ENCODE measurements around the gene HES5. TPM values are rescaled to one million over a fixed set of nuclear protein-coding genes. Genes with fewer than 3 reads are reported as not detected.

Gene HES5
- total and polyA plus RNA-seq, 2 of the 13 experiments (the other 11 are each of a cell fraction or from before 2014, with no cell fraction given), result not detected

- TF ChIP-seq ZBTB38 (CRISPR knock-in tag; IDR thresholded peaks at IDR 0.05), result peak; percentile 26; the same call in 1 of the 2 replicates
- no peak for TF ChIP-seq KIAA2018 (CRISPR knock-in tag; IDR thresholded peaks at IDR 0.05; ENCODE audit: borderline replicate concordance)
- no peak for TF ChIP-seq ZBTB26 (CRISPR knock-in tag; IDR thresholded peaks at IDR 0.05; ENCODE audit: borderline replicate concordance)
- TF ChIP-seq PPARG (CRISPR knock-in tag; conservative IDR thresholded peaks at IDR 0.05), result no peak
- no peak for TF ChIP-seq NONO (IDR thresholded peaks at IDR 0.05)
- peak; percentile 28; the same call in 1 of the 2 replicates for TF ChIP-seq NONO (CRISPR knock-in tag; conservative IDR thresholded peaks at IDR 0.05)
- no peak for TF ChIP-seq ZNF839 (CRISPR knock-in tag; IDR thresholded peaks at IDR 0.05; ENCODE audit: borderline replicate concordance)
- 0 out of 2 replicates have a peak, but pooled peaks have one; percentile 1 for TF ChIP-seq FOXO1 (CRISPR knock-in tag; IDR thresholded peaks at IDR 0.05)
- peak; percentile 79; the same call in 1 of the 2 replicates for TF ChIP-seq ZBTB7A (CRISPR knock-in tag; IDR thresholded peaks at IDR 0.05)
- no peak for TF ChIP-seq NFYB (CRISPR knock-in tag; IDR thresholded peaks at IDR 0.05)
- TF ChIP-seq SKIL (CRISPR knock-in tag; IDR thresholded peaks at IDR 0.05; ENCODE audit: borderline replicate concordance), result peak; percentile 58; the same call in 1 of the 2 replicates
- TF ChIP-seq CHD4 (IDR thresholded peaks at IDR 0.05; ENCODE audit: borderline replicate concordance, low read length), result no peak
- TF ChIP-seq PAWR (CRISPR knock-in tag; IDR thresholded peaks at IDR 0.05; ENCODE audit: borderline replicate concordance), result no peak
- no peak for TF ChIP-seq MTF1 (CRISPR knock-in tag; IDR thresholded peaks at IDR 0.05)
- TF ChIP-seq SMAD1 (CRISPR knock-in tag; IDR thresholded peaks at IDR 0.05; ENCODE audit: borderline replicate concordance, low read depth), result no peak; the same call in 1 of the 2 replicates
- no peak for TF ChIP-seq ZNF354B (CRISPR knock-in tag; IDR thresholded peaks at IDR 0.05)
- no peak for TF ChIP-seq RAD21 (CRISPR knock-in tag; IDR thresholded peaks at IDR 0.05)
- no peak for TF ChIP-seq XRCC5 (optimal IDR thresholded peaks at IDR 0.05; ENCODE audit: low read length)
These were observed 26.8 kb upstream of the HES5 start (continued) for GRCh38 chr1:2556678-2557481.

Data from HepG2 (cell line).